ENCODE data around the gene C1QTNF1.
A peak's percentile ranks its signal among the peaks of the same experiment; 100 is the strongest.

Gene C1QTNF1

GRCh38 chr17:78992542-78993212, 31.3 kb upstream of the C1QTNF1 start:
- TF ChIP-seq ZNF565 (CRISPR knock-in tag; conservative IDR thresholded peaks at IDR 0.05; ENCODE audit: low read depth) (no peak), RARB (CRISPR knock-in tag; IDR thresholded peaks at IDR 0.05) (no peak), GLIS3 (CRISPR knock-in tag; IDR thresholded peaks at IDR 0.05) (no peak), ISL1 (CRISPR knock-in tag; IDR thresholded peaks at IDR 0.05) (no peak), ZFP3 (CRISPR knock-in tag; IDR thresholded peaks at IDR 0.05) (no peak), TOX (CRISPR knock-in tag; IDR thresholded peaks at IDR 0.05; ENCODE audit: borderline replicate concordance) (no peak), CREB5 (CRISPR knock-in tag; IDR thresholded peaks at IDR 0.05; ENCODE audit: low read depth) (no peak), BACH2 (CRISPR knock-in tag; IDR thresholded peaks at IDR 0.05; ENCODE audit: borderline replicate concordance) (no peak), ZNF70 (CRISPR knock-in tag; IDR thresholded peaks at IDR 0.05) (no peak), ESRRG (CRISPR knock-in tag; IDR thresholded peaks at IDR 0.05) (no peak), CSDC2 (CRISPR knock-in tag; IDR thresholded peaks at IDR 0.05) (no peak), ZFP30 (CRISPR knock-in tag; IDR thresholded peaks at IDR 0.05) (no peak), ARNTL (CRISPR knock-in tag; IDR thresholded peaks at IDR 0.05; ENCODE audit: borderline replicate concordance, low read depth) (no peak)
- TF ChIP-seq, protein P1, sequence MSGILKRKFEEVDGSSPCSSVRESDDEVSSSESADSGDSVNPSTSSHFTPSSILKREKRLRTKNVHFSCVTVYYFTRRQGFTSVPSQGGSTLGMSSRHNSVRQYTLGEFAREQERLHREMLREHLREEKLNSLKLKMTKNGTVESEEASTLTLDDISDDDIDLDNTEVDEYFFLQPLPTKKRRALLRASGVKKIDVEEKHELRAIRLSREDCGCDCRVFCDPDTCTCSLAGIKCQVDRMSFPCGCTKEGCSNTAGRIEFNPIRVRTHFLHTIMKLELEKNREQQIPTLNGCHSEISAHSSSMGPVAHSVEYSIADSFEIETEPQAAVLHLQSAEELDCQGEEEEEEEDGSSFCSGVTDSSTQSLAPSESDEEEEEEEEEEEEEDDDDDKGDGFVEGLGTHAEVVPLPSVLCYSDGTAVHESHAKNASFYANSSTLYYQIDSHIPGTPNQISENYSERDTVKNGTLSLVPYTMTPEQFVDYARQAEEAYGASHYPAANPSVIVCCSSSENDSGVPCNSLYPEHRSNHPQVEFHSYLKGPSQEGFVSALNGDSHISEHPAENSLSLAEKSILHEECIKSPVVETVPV (CRISPR knock-in tag; IDR thresholded peaks at IDR 0.05) = no peak
- TF ChIP-seq, protein P2, sequence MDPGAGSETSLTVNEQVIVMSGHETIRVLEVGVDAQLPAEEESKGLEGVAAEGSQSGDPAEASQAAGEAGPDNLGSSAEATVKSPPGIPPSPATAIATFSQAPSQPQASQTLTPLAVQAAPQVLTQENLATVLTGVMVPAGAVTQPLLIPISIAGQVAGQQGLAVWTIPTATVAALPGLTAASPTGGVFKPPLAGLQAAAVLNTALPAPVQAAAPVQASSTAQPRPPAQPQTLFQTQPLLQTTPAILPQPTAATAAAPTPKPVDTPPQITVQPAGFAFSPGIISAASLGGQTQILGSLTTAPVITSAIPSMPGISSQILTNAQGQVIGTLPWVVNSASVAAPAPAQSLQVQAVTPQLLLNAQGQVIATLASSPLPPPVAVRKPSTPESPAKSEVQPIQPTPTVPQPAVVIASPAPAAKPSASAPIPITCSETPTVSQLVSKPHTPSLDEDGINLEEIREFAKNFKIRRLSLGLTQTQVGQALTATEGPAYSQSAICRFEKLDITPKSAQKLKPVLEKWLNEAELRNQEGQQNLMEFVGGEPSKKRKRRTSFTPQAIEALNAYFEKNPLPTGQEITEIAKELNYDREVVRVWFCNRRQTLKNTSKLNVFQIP (CRISPR knock-in tag; IDR thresholded peaks at IDR 0.05; ENCODE audit: borderline replicate concordance, low read depth) = no peak
- TF ChIP-seq, protein P3, sequence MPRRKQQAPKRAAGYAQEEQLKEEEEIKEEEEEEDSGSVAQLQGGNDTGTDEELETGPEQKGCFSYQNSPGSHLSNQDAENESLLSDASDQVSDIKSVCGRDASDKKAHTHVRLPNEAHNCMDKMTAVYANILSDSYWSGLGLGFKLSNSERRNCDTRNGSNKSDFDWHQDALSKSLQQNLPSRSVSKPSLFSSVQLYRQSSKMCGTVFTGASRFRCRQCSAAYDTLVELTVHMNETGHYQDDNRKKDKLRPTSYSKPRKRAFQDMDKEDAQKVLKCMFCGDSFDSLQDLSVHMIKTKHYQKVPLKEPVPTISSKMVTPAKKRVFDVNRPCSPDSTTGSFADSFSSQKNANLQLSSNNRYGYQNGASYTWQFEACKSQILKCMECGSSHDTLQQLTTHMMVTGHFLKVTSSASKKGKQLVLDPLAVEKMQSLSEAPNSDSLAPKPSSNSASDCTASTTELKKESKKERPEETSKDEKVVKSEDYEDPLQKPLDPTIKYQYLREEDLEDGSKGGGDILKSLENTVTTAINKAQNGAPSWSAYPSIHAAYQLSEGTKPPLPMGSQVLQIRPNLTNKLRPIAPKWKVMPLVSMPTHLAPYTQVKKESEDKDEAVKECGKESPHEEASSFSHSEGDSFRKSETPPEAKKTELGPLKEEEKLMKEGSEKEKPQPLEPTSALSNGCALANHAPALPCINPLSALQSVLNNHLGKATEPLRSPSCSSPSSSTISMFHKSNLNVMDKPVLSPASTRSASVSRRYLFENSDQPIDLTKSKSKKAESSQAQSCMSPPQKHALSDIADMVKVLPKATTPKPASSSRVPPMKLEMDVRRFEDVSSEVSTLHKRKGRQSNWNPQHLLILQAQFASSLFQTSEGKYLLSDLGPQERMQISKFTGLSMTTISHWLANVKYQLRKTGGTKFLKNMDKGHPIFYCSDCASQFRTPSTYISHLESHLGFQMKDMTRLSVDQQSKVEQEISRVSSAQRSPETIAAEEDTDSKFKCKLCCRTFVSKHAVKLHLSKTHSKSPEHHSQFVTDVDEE (CRISPR knock-in tag; IDR thresholded peaks at IDR 0.05) = no peak
- peak; percentile 5; the same call in 2 of the 3 replicates for ATAC-seq

DNA sequence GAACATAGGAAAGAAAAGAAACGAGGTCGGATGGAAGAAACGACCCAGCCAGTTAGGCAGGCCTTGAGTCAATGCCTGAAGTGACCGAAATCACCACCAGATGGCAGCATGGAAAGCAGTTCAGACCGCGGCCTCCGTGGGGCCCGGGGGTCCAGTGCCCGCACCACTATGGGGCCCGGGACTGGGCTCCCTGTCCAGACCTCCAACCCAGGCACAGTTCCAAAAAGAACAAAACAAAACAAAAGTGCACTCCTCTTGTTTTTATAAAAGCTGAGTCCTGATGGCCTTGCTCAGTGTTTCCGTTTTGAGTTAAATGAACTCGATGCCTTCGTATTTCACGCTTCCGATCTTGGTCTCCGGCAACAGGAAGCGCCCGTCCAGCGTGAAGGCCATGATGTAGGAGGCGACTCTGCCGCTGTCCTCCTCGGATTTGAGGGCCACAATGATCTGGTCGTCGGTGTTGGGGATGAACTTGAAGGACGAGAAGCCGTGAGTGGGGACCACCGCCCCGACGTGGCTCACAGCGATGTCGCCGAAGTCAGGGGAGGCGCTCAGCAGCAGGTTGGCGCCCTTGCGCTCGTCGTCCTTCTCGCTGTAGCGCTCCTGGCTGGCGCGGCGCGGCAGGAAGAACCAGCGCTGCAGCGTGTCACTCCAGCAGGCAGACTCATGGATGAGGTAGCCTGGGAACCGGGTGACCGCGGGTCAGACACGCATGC, 30.6 kb upstream of the C1QTNF1 start:
- TF ChIP-seq, protein P3 (CRISPR knock-in tag; IDR thresholded peaks at IDR 0.05) = no peak
- TF ChIP-seq ARNTL (CRISPR knock-in tag; IDR thresholded peaks at IDR 0.05; ENCODE audit: borderline replicate concordance, low read depth) = no peak
- no peak for TF ChIP-seq TCF4 (CRISPR knock-in tag; IDR thresholded peaks at IDR 0.05; ENCODE audit: borderline replicate concordance)
- TF ChIP-seq, protein P2 (CRISPR knock-in tag; IDR thresholded peaks at IDR 0.05; ENCODE audit: borderline replicate concordance, low read depth) = no peak
- TF ChIP-seq ISL1 (CRISPR knock-in tag; IDR thresholded peaks at IDR 0.05) = no peak
- no peak for TF ChIP-seq ZFP30 (CRISPR knock-in tag; IDR thresholded peaks at IDR 0.05)
- no peak for TF ChIP-seq ZFP3 (CRISPR knock-in tag; IDR thresholded peaks at IDR 0.05)
- no peak for TF ChIP-seq SNAI2 (CRISPR knock-in tag; IDR thresholded peaks at IDR 0.05)
- TF ChIP-seq OSR1 (CRISPR knock-in tag; IDR thresholded peaks at IDR 0.05) = no peak
- no peak for TF ChIP-seq PPARA (CRISPR knock-in tag; IDR thresholded peaks at IDR 0.05; ENCODE audit: borderline replicate concordance)
- TF ChIP-seq ZNF565 (CRISPR knock-in tag; conservative IDR thresholded peaks at IDR 0.05; ENCODE audit: low read depth) = no peak
- no peak for TF ChIP-seq ZC3H10 (CRISPR knock-in tag; IDR thresholded peaks at IDR 0.05)
- TF ChIP-seq ZNF70 (CRISPR knock-in tag; IDR thresholded peaks at IDR 0.05) = no peak
- TF ChIP-seq TOX (CRISPR knock-in tag; IDR thresholded peaks at IDR 0.05; ENCODE audit: borderline replicate concordance) = no peak
- TF ChIP-seq CSDC2 (CRISPR knock-in tag; IDR thresholded peaks at IDR 0.05) = no peak
- no peak for TF ChIP-seq CREB5 (CRISPR knock-in tag; IDR thresholded peaks at IDR 0.05; ENCODE audit: low read depth)
- no peak for TF ChIP-seq ESRRG (CRISPR knock-in tag; IDR thresholded peaks at IDR 0.05)
- no peak for TF ChIP-seq GLIS3 (CRISPR knock-in tag; IDR thresholded peaks at IDR 0.05)
- TF ChIP-seq, protein P1 (CRISPR knock-in tag; IDR thresholded peaks at IDR 0.05) = no peak
- ATAC-seq = peak; percentile 89

Data from SK-N-SH treated with all-trans-retinoic acid at 6 μM for 48 hours (cell line).